Measurements from ENCODE around the gene NEURL1.

DNA sequence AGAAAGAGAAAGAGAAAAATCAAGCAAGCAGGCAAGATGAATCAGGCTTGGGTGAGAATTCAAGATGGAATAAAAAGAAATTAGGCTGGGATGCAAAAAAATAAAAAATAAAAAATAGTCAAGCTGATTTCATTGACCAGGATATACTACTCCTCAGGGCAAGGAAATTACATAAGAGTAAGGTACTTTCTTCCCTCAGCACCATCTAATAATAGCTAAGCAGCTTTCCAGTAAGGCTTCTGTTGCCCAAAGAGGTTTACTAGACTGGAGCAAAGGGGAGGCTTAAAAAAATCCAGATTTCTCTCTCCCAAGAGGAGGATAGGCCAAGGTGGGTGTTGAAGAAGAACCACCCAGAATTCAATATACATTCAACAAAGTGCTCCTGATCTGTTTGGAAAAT is 93.6 kb downstream of the NEURL1 start:
- TF ChIP-seq CTCF (IDR thresholded peaks at IDR 0.05) (no peak), POLR2A (IDR thresholded peaks at IDR 0.05) (no peak), EP300 (IDR thresholded peaks at IDR 0.05) (no peak)

Data from ovary (tissue), 3 donors.